NCI-H2029 treated with DMSO at 0.1 percent for 48 hours (cell line): ENCODE data around the gene KRTAP2-3.
"Not testable (repeated sequence)": the region's sequence is repeated elsewhere in the genome, so short reads cannot be mapped to it uniquely, and the experiment has no call there.

Experiments used
- DNase-seq: peaks from one replicate; lab custom pipeline; 2025; lab: John Stamatoyannopoulos, UW

KRTAP2-3 gene

GRCh38 chr17:41067281-41067680 lies 7.4 kb upstream of the KRTAP2-3 start:
- DNase-seq: no peak

DNA sequence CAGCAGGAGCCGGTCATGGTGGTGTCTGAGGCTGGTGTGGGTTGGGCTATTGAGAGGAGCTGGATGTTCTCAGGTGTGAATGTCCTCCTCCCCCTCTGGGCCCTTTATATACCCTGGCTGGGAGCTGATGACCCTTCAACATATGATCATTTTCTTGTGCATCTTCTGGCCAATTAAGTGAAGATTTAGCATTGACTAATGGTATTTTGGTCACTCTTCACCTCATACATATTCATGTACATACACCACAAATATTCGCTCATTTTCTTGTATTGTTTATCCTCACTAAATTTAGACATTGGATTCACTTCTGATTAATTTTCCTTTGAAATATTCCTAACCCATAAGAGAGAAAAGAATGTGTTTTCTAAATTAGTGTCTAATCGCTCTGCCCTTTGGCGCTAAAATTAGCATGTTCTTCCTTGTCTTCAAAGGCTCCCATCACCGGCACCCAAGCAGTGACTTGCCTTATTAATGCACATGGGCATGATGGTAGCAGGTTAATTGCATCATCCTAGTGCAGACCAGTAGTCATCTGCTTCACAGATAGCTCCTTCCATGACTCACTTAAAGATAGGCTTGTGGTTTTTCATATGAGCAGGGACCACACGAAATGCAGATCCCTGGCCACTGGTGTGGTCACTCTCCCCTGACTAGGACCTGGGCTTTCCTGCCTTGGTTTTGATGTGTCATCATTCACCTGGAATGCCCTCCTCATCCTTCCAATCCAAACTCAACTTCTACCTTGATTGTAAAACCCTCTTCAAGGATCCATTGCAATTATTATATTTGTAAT lies 6.1 kb upstream of the KRTAP2-3 start, which contains the start of gene KRTAP2-4:
KRTAP2-4 (minus strand) TSS at position 51 of the 796 bp plus-strand sequence; CDS start at position 17, 34 bp downstream.
- no peak for DNase-seq

GRCh38 chr17:41065016-41065689 lies 5.2 kb upstream of the KRTAP2-3 start:
- DNase-seq: not testable (repeated sequence)

- no peak for DNase-seq
Observed at GRCh38 chr17:41064301-41064700, 4.4 kb upstream of the KRTAP2-3 start.

DNA sequence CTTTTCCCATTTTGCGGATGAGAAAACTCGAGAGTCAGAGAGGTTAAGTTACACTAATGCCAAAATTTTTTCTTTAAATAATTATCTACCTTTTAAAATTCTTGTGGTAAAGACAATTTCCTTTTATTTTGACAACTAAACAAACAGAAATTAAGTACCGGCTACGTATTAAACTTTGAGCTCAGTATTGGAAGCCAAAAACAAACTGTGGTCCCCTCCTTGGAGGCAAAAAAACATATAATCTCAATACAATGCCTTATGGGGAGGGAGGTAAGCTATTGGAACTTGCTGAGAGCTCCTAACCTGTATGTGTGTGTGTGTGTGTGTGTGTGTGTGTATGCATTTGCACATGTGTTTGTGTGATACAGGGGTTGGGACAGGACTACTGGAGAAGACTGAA lies 3.5 kb upstream of the KRTAP2-3 start:
- DNase-seq: no peak

DNA sequence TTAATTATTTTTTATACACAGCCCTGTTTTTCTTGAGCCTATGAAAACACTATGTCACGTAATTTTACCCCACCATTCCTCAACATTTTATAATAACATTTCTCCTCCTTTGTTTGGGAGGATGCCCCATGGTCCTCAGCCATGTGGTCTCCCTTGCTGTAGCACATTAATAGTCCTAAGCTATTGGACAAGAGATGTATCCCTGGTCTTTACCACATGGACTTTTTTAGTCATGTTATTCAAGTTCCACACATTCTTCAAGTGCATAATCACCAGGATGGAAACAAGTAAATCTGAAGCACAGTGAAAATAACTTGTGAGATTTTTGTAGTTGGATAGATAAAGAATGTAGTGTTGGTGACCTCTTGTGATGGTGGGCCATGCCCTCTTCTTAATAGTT lies 2.0 kb upstream of the KRTAP2-3 start:
- no peak for DNase-seq

DNA sequence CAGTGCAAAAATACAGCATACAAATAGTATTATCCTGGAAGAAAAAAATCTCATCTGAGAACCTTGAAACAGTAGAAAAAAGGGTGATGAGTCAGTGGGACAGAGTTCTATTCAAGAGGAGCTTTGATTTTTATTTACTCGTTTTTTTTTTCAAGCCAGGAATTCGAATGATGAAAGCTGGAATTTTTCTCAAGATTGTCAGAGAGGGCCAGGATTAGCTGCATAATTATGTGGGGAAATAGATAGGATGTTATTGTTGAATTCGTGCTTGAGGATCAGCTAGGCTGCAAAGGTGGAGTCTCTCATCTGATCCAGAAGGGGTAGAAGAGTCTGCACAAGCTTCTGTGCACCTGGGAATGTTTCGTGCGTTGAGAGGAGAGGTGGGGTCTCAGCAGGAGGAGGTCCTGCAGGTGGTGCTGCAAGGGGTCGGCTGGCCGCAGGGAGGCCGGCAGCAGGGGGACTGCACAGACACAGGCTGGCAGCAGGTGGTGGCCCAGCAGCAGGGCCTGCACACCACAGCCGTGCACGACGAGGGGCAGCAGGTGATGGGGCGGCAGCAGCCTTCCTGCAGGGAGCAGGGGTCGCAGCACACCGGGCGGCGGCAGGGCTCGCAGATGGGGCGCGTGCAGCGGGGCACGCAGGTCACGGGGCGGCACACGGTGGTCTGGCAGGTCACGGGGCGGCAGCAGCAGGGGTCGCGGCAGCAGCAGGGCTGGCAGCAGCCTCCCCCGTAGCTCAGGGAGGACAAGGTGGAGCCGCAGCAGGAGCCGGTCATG lies 450 bp downstream of the KRTAP2-3 start:
- DNase-seq: not testable (repeated sequence)

DNA sequence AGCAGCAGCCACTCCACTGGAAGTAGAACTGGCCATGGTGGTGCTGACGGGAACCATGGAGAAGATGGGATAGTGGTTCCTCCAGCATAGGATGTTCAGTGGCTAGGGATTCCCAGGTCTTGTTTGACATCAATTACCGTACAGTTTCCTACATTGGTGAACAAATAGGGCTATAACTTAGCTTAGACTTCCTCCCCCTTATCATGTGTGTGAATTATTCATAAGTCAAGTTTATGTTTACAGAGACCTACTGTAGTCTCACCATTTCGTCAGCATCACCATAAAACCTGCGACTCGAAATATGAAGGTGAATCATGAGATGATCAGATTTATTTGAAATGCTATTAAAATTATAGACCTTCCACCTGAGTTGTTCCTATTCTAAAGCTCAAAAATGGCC lies 1.2 kb downstream of the KRTAP2-3 start:
- no peak for DNase-seq

- DNase-seq: no peak
Observed at GRCh38 chr17:41057547-41057946, 2.4 kb downstream of the KRTAP2-3 start.

DNA sequence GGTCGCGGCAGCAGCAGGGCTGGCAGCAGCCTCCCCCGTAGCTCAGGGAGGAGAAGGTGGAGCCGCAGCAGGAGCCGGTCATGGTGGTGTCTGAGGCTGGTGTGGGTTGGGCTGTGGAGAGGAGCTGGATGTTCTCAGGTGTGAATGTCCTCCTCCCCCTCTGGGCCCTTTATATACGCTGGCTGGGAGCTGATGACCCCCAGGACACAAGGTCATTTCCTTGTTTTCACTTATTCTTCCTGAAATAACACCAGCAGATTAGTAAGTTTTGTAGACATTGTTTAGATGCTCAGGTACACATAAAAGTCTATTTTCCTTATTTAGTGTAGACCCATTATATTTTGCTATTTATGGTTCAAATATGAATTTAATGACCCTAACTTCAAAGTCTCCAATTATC lies 4.8 kb downstream of the KRTAP2-3 start, which contains the start of gene KRTAP2-2:
KRTAP2-2 (minus strand) TSS at position 101 of the 400 bp plus-strand sequence; CDS start at position 82, 19 bp downstream.
- not testable (repeated sequence) for DNase-seq

DNA sequence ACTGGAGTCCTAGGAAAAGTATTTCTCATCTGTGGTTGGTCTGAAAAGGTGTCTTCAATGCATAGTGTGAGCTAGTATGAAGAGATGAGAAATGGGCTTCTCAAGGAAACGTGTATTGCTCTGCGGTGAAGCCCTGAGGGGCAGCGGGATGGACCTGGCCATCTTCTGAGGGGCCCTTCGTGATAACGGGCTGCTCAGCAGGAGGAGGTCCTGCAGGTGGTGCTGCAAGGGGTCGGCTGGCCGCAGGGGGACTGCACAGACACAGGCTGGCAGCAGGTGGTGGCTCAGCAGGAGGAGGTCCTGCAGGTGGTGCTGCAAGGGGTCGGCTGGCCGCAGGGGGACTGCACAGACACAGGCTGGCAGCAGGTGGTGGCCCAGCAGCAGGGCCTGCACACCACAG lies 5.4 kb downstream of the KRTAP2-3 start:
- not testable (repeated sequence) for DNase-seq

- no peak for DNase-seq
Observed at GRCh38 chr17:41054025-41054424, 5.9 kb downstream of the KRTAP2-3 start.

DNA sequence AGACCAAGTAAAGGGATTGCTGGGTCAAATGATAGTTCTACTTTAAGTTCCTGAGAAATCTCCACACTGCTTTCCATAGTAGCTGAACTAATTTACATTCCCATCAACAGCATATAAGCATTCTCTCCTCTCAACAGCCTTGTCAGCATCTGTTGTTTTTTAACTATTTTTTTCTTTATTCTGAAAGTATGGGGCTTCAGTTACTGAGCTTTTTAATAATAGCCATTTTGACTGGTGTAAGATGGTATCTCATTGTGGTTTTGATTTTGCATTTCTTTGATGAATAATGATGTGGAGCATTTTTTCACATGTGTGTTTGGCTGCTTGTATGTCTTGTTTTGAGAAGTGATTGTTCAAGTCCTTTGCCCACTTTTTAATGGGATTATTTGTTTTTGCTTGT lies 7.3 kb downstream of the KRTAP2-3 start:
- DNase-seq: no peak

DNA sequence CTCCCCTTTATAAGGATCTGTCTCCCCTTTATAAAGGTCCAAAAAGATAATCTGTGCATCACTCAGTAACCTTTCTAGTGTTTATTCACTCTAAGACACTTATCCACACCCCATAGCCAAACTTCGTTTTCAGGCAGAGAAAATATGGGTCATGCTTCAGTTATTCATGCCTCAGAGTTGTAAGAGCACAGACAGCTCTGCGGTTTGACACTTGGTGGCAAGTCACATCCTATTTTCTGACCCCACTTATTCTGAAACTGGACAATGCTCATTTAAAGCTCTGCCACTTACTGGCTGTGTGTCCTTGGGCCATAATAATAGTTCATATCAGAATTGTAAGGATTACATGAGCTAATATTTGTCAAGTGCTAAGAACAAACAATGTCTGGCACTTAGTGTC lies 10.8 kb downstream of the KRTAP2-3 start:
- no peak for DNase-seq

DNA sequence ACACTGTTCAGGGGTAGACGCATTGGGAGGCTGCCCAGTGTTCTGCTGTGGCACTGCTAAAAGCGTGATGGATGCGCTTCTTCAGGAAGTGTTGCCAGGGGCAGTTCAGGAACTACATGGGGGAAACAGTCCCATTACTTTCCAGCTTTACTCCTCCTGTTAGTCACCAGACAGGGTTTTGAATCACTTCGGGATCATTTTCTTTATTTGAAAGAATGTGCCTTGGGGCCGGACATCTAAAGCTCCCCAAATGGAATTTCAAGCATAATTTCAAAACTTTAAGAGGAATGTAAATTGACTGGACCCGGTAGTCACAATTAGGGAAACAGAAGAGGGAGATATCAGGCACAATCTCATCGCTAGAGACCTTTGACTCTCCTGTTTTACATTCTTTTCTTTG lies 11.5 kb downstream of the KRTAP2-3 start:
- no peak for DNase-seq

GRCh38 chr17:41046735-41047465 lies 13.0 kb downstream of the KRTAP2-3 start, which contains the start of gene KRTAP2-1:
KRTAP2-1 (minus strand) TSS chr17:41047316; CDS start chr17:41047267, 49 bp downstream.
- not testable (repeated sequence) for DNase-seq

DNA sequence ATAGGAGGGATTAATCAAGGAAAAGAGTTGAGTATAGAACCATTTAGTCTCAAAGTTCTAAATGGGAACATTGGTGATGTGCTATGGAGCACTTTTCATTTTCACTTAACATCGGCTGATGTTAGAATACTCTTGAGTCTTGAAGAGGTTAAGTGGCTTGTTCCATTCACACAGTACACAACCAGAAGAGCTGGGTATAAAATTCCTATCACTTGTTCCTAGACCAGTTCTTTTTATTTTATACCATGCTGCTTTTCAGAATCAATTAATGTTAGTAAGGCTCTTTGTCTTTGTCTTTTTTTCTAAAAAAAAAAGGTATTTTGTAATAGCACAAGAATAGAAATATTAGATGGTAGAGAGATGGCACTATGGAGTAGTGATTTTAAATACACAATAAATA lies 17.0 kb downstream of the KRTAP2-3 start:
- no peak for DNase-seq

- peak; percentile 23 for DNase-seq
Observed at GRCh38 chr17:41040783-41041571, 18.9 kb downstream of the KRTAP2-3 start, which contains the start of gene KRTAP1-1. KRTAP1-1 (minus strand) TSS chr17:41041450; CDS start chr17:41041397, 53 bp downstream.

DNA sequence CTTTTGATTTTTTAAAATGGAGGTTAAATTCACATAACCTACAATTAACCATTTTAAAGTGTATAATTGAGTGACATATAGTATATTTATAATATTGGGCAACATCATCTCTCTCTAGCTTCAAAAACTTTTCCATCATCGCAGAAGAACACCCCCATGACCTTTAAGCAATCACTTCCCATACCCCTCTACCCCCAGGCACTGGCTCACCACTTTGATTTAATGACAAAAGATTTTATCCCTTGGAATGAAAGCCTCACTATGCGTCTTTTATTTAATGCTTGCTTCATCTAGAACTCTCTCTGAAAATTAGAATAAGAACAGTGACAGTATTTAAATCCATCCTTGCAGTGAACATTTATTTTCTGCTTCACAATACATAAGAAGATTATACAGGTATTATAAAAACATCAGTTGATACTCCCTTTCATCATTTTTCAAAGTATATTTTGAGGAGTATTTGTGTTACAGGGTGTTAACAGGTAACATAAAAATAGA lies 22.0 kb downstream of the KRTAP2-3 start:
- no peak for DNase-seq

DNA sequence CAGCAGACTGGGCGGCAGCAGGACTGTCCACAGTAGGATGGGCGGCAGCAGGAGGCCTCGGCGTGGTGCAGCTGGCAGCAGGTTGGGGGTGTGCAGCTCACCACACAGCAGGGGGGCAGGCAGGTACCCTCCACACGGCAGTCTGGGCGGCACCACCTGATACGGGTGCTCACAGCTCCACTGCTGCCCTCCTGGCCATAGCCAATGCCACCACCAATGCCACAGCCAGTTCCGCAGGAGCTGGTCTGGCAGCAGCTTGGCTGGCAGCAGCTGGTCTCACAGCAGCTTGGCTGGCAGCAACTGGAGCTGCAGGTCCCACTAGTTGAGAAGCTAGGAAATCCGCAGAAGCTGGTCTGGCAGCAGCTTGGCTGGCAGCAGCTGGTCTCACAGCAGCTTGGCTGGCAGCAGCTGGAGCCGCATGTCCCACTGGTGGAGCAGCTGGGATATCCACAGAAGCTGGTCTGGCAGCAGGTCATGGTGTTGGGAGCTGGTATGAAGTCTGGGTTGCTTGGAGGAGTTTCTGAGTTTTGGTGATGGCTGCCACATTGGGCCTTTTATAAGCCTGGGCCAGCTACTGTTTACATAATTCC lies 25.5 kb downstream of the KRTAP2-3 start, which contains the start of gene KRTAP1-3:
KRTAP1-3 (minus strand) TSS at position 529 of the 590 bp plus-strand sequence; CDS start at position 476, 53 bp downstream.
- peak; percentile 18 for DNase-seq
